Measurements from ENCODE around the gene RABL2A.
"Not testable (repeated sequence)": the region's sequence is repeated elsewhere in the genome, so short reads cannot be mapped to it uniquely, and the experiment has no call there.

- TF ChIP-seq POLR2A, CTCF (IDR thresholded peaks at IDR 0.05): not testable (repeated sequence)
Observed at GRCh38 chr2:113583521-113584225, 43.4 kb upstream of the RABL2A start.

Data from heart left ventricle (tissue), 13 donors.